ENCODE measurements around the gene EPHA1. TPM values are rescaled to one million over a fixed set of nuclear protein-coding genes. Genes with fewer than 3 reads are reported as not detected.
A peak's percentile ranks its signal among the peaks of the same experiment; 100 is the strongest.

Gene EPHA1
- total RNA-seq, 1 donor from 2014 or later: 2.6 TPM

GRCh38 chr7:143363016-143363937, 45.4 kb downstream of the EPHA1 start:
- Histone ChIP-seq H3K36me3 (ENCODE audit: insufficient read depth, low read length) (no peaks in the 10 kb centered on the region), H3K27ac (ENCODE audit: low read depth, low read length) (no peak overlapping the region), H2AFZ (ENCODE audit: low read depth, low read length) (peak overlapping the region; percentile 41), H3K4me2 (ENCODE audit: low read length) (peak overlapping the region; percentile 98), H3K9me3 (ENCODE audit: insufficient read depth, low read depth, low read length) (no peaks in the 10 kb centered on the region), H4K20me1 (ENCODE audit: insufficient read depth, low read length) (no peaks in the 10 kb centered on the region), H3K4me3 (ENCODE audit: insufficient read depth, low read depth, low read length) (peak overlapping the region; percentile 39), H3K4me1 (ENCODE audit: insufficient read depth, low read length) (no peaks in the 10 kb centered on the region), H3K27me3 (ENCODE audit: insufficient read depth, low read length) (peaks cover 10% of the 10 kb centered on the region), H3K79me2 (ENCODE audit: insufficient read depth, low read length) (no peaks in the 10 kb centered on the region), H3K9ac (ENCODE audit: low read length) (no peak overlapping the region)
- peak; percentile 47 for TF ChIP-seq EZH2 (IDR thresholded peaks at IDR 0.05; ENCODE audit: insufficient read depth, low read length)
- TF ChIP-seq, protein P1, sequence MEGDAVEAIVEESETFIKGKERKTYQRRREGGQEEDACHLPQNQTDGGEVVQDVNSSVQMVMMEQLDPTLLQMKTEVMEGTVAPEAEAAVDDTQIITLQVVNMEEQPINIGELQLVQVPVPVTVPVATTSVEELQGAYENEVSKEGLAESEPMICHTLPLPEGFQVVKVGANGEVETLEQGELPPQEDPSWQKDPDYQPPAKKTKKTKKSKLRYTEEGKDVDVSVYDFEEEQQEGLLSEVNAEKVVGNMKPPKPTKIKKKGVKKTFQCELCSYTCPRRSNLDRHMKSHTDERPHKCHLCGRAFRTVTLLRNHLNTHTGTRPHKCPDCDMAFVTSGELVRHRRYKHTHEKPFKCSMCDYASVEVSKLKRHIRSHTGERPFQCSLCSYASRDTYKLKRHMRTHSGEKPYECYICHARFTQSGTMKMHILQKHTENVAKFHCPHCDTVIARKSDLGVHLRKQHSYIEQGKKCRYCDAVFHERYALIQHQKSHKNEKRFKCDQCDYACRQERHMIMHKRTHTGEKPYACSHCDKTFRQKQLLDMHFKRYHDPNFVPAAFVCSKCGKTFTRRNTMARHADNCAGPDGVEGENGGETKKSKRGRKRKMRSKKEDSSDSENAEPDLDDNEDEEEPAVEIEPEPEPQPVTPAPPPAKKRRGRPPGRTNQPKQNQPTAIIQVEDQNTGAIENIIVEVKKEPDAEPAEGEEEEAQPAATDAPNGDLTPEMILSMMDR (IDR thresholded peaks at IDR 0.05; ENCODE audit: insufficient read depth, low read depth, low read length): no peak
- H3K9me3 Mint-ChIP-seq (ENCODE audit: unreplicated experiment): peaks cover 4% of the 10 kb centered on the region
- peaks cover 45% of the 10 kb centered on the region for H3K27me3 Mint-ChIP-seq (ENCODE audit: low read depth, unreplicated experiment)
- H3K27ac Mint-ChIP-seq (ENCODE audit: unreplicated experiment): peak overlapping the region; percentile 51
- H3K36me3 Mint-ChIP-seq (ENCODE audit: low read depth, unreplicated experiment): peaks cover 6% of the 10 kb centered on the region
- peaks cover 4% of the 10 kb centered on the region for H3K4me1 Mint-ChIP-seq (ENCODE audit: low read depth, unreplicated experiment)
- peak overlapping the region; percentile 78 for H3K4me3 Mint-ChIP-seq (ENCODE audit: unreplicated experiment)
- no peak for DNase-seq (ENCODE audit: low read depth)
- FAIRE-seq: no peak

DNA sequence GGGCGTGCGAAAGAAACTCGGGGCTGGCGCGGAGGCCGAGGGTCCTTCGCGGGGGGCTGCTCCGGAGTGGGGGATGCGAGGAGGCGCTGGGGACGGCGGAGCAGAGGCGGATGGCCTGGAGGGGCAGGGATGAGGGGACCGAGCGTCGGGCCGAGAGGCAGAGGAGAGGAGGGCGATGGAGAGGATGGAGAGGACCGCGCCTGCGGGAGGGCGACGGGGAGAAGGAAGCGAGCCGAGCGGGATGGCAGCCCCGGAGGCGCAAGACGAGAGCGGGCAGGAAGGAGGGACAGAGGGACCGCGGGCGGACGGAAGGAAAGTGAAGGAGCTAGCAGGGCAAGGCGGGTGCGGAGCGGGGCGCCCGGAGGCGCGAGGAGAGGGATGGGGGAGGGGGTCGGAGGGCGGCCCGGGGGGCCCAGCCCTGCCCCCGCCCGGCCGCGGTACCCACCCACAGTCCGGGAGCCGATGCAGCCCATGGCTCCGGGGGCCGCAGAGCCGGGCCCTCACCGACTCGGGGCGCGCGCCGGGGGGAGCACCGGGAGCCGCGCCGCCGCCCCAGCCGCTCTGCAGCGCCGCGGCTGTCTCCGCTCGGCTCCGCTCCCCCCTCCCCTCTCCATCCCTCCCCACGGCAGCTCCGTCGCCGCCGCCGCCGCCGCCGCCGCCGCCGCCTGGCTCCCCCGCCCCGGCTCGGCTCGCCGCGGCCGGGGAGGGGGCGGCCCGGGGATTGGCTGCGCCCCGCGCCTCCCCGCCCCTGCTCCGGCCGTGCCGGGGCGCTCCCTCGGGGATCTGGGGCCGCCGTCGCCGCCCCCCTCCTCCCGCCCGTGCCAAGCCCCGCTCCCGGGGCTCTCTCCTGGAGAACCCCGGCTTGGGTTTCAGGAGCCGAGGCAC, 46.3 kb downstream of the EPHA1 start, which contains the start of gene FAM131B:
FAM131B (minus strand) TSS at position 583 of the 885 bp plus-strand sequence; CDS start at position 473, 110 bp downstream.
- H3K9ac ChIP-seq (ENCODE audit: low read length): peak within 1 kb of the TSS; percentile 58
- H3K36me3 ChIP-seq (ENCODE audit: insufficient read depth, low read length): no peaks in the 10 kb centered on the region
- H3K4me2 ChIP-seq (ENCODE audit: low read length): peak within 1 kb of the TSS; percentile 98
- H3K27ac ChIP-seq (ENCODE audit: low read depth, low read length): no peak within 1 kb of the TSS
- H4K20me1 ChIP-seq (ENCODE audit: insufficient read depth, low read length): no peaks in the 10 kb centered on the region
- FAIRE-seq: no peak
- H3K9me3 ChIP-seq (ENCODE audit: insufficient read depth, low read depth, low read length): no peaks in the 10 kb centered on the region
- no peaks in the 10 kb centered on the region for H3K4me1 ChIP-seq (ENCODE audit: insufficient read depth, low read length)
- peaks cover 10% of the 10 kb centered on the region for H3K27me3 ChIP-seq (ENCODE audit: insufficient read depth, low read length)
- peak within 1 kb of the TSS; percentile 44 for H3K4me3 ChIP-seq (ENCODE audit: insufficient read depth, low read depth, low read length)
- no peaks in the 10 kb centered on the region for H3K79me2 ChIP-seq (ENCODE audit: insufficient read depth, low read length)
- H2AFZ ChIP-seq (ENCODE audit: low read depth, low read length): peak within 1 kb of the TSS; percentile 87
- peaks cover 45% of the 10 kb centered on the region for H3K27me3 Mint-ChIP-seq (ENCODE audit: low read depth, unreplicated experiment)
- peaks cover 2% of the 10 kb centered on the region for H3K4me1 Mint-ChIP-seq (ENCODE audit: low read depth, unreplicated experiment)
- H3K36me3 Mint-ChIP-seq (ENCODE audit: low read depth, unreplicated experiment): peaks cover 6% of the 10 kb centered on the region
- peak within 1 kb of the TSS; percentile 85 for H3K4me3 Mint-ChIP-seq (ENCODE audit: unreplicated experiment)
- no peak for DNase-seq (ENCODE audit: low read depth)
- H3K27ac Mint-ChIP-seq (ENCODE audit: unreplicated experiment): peak within 1 kb of the TSS; percentile 51
- H3K9me3 Mint-ChIP-seq (ENCODE audit: unreplicated experiment): peaks cover 4% of the 10 kb centered on the region
- TF ChIP-seq, protein P1 (IDR thresholded peaks at IDR 0.05; ENCODE audit: insufficient read depth, low read depth, low read length): no peak
- no peak for TF ChIP-seq EZH2 (IDR thresholded peaks at IDR 0.05; ENCODE audit: insufficient read depth, low read length)

Measured in astrocyte (in vitro differentiated cells and primary cell).